ENCODE data around the gene UGT1A8. TPM values are rescaled to one million over a fixed set of nuclear protein-coding genes. Genes with fewer than 3 reads are reported as not detected.

The UGT1A8 gene
- total and polyA plus RNA-seq, 2 donors (not counting 1 experiment from before 2014, with no cell fraction given): not detected

DNA sequence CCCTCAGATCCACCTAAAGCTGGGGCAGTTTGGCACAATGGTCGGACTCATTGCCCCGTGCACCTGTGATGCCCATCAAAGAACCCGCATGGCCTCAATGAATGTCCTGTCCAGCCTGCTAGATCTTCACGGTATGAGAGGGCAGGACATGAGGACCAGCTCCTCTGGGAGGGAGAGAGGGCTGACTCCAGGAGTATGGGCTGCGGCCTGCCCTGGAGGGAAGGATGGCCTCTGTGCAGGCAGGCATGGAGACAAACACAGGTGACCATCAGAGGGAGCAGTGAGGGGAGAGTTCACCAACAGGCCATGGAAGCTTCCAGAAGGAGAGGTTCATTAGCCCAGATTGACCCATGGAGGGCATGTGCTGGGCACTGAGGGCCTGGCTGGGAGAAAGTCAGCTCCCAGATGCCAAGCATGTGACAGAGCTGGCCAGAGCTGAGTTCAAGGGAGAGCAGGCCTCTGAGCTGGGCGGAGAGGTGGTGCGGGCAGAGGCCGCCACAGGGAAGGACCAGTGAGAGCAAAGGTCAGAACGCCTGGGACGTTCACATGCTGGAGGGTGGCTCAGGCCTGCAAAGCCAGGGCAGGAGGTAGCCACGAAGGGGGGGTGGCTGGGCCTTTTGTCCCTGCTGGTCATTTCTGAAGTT, 200.7 kb downstream of the UGT1A8 start:
- TF ChIP-seq, protein P1, sequence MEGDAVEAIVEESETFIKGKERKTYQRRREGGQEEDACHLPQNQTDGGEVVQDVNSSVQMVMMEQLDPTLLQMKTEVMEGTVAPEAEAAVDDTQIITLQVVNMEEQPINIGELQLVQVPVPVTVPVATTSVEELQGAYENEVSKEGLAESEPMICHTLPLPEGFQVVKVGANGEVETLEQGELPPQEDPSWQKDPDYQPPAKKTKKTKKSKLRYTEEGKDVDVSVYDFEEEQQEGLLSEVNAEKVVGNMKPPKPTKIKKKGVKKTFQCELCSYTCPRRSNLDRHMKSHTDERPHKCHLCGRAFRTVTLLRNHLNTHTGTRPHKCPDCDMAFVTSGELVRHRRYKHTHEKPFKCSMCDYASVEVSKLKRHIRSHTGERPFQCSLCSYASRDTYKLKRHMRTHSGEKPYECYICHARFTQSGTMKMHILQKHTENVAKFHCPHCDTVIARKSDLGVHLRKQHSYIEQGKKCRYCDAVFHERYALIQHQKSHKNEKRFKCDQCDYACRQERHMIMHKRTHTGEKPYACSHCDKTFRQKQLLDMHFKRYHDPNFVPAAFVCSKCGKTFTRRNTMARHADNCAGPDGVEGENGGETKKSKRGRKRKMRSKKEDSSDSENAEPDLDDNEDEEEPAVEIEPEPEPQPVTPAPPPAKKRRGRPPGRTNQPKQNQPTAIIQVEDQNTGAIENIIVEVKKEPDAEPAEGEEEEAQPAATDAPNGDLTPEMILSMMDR (conservative IDR thresholded peaks at IDR 0.05 in 1 of 2, IDR thresholded peaks at IDR 0.05 in 1 of 2; ENCODE audit: low read depth in 1 of 2, low read length in 2 of 2): no peak
- no peak for TF ChIP-seq EZH2 (IDR thresholded peaks at IDR 0.05; ENCODE audit: low read length, missing control alignments)
- H3K27ac ChIP-seq (ENCODE audit: insufficient read depth, low read length): no peak overlapping the region
- H3K9ac ChIP-seq (ENCODE audit: insufficient read depth, low read length): no peak overlapping the region
- H3K36me3 ChIP-seq (ENCODE audit: control insufficient read depth, insufficient read depth, low read length): no peaks in the 10 kb centered on the region
- no peak overlapping the region for H3K4me3 ChIP-seq (replicated peaks in 1 of 4; ENCODE audit: control extremely low read depth in 1 of 4, insufficient read depth in 1 of 4, low read depth in 3 of 4, low read length in 4 of 4)
- H3K4me1 ChIP-seq (ENCODE audit: control insufficient read depth, extremely low read depth, insufficient read depth, low read length): no peaks in the 10 kb centered on the region
- peaks cover 4% of the 10 kb centered on the region for H3K27me3 ChIP-seq (ENCODE audit: control insufficient read depth, insufficient read depth, low read length)
- DNase-seq (ENCODE audit: low read depth in 2 of 2): no peak
- no peak overlapping the region for H3K4me2 ChIP-seq (ENCODE audit: extremely low read depth, insufficient read depth, low read length)
- H3K9me3 ChIP-seq (ENCODE audit: control insufficient read depth, insufficient read depth, low read depth, low read length): no peaks in the 10 kb centered on the region
- H4K20me1 ChIP-seq (ENCODE audit: control insufficient read depth, extremely low read depth, insufficient read depth, low read length): no peaks in the 10 kb centered on the region
- H2AFZ ChIP-seq (ENCODE audit: low read length): no peak overlapping the region
- H3K79me2 ChIP-seq (ENCODE audit: control insufficient read depth, insufficient read depth, low read length): no peaks in the 10 kb centered on the region

DNA sequence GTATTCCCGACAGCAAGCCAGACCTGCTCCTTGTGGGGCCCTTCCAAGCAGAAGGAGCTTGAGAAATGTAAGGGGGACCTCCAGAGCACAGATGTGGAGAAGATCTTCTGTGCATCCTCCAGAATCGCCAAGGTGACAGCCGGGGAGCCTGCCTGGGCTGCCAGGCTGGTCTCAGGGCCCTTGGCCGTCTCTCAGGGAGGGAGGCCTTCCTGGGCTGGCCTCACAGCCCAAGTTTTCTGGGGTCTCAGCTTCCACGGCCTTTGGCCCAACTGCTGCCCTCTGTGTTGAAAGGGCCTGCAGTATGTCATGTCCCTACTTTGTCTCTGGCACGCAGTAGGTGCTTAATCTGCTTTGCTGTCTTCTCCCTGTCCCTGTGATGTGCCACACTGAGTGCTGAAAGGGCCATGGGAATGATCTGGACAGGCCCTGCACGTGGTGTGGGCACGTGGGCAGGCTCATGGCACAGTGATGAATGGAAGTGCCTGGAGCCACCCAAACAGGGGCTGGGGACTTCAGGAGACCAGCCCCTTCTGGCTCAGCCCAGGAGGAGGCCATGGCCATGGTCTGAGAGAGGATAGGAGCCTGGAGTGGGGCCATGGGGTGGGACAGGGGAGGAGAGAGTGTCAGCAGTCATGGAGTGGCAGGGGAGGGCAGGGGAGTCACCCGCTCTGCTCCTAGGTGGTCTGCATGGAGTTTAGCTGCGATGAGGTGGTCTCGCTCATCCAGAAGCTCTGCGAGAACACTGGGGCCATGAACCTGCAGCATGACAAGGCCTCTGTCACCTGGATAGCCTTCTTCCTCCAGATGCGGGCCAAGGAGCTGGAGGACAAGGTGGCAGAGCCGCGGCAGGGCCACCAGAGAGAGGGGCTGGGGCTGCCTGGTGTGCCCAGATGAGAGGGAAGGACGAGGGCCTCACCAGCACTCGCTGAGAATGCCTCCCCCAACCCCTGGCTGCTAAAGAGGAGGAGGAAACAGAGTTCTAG, 201.5 kb downstream of the UGT1A8 start:
- Histone ChIP-seq H2AFZ (ENCODE audit: low read length) (no peak overlapping the region), H3K9me3 (ENCODE audit: control insufficient read depth, insufficient read depth, low read depth, low read length) (no peaks in the 10 kb centered on the region), H3K36me3 (ENCODE audit: control insufficient read depth, insufficient read depth, low read length) (no peaks in the 10 kb centered on the region), H3K79me2 (ENCODE audit: control insufficient read depth, insufficient read depth, low read length) (no peaks in the 10 kb centered on the region), H3K4me3 (replicated peaks in 1 of 4; ENCODE audit: control extremely low read depth in 1 of 4, insufficient read depth in 1 of 4, low read depth in 3 of 4, low read length in 4 of 4) (no peak overlapping the region), H3K9ac (ENCODE audit: insufficient read depth, low read length) (no peak overlapping the region), H3K27ac (ENCODE audit: insufficient read depth, low read length) (no peak overlapping the region), H3K4me2 (ENCODE audit: extremely low read depth, insufficient read depth, low read length) (no peak overlapping the region), H3K4me1 (ENCODE audit: control insufficient read depth, extremely low read depth, insufficient read depth, low read length) (no peaks in the 10 kb centered on the region), H4K20me1 (ENCODE audit: control insufficient read depth, extremely low read depth, insufficient read depth, low read length) (no peaks in the 10 kb centered on the region), H3K27me3 (ENCODE audit: control insufficient read depth, insufficient read depth, low read length) (peaks cover 4% of the 10 kb centered on the region)
- DNase-seq (ENCODE audit: low read depth in 2 of 2): no peak
- TF ChIP-seq, protein P1 (conservative IDR thresholded peaks at IDR 0.05 in 1 of 2, IDR thresholded peaks at IDR 0.05 in 1 of 2; ENCODE audit: low read depth in 1 of 2, low read length in 2 of 2): no peak
- no peak for TF ChIP-seq EZH2 (IDR thresholded peaks at IDR 0.05; ENCODE audit: low read length, missing control alignments)
